ENCODE data around the gene ZNF486.
"Not testable (repeated sequence)": the region's sequence is repeated elsewhere in the genome, so short reads cannot be mapped to it uniquely, and the experiment has no call there.

DNA sequence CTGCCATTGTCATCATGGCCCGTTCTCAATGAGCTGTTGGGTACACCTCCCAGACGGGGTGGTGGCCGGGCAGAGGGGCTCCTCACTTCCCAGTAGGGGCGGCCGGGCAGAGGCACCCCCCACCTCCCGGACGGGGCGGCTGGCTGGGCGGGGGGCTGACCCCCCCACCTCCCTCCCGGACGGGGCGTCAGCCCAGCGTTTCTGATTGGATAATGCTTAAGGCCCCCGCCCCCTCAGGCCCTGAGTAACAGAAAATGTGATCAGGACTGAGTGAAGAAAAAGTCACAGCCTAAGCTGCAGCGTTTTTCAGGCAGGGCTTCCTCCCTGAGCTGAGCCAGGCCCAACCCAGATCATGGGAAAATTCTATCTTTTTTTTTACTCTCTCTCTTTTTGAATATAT, 14.5 kb upstream of the ZNF486 start:
- TF ChIP-seq, protein P1, sequence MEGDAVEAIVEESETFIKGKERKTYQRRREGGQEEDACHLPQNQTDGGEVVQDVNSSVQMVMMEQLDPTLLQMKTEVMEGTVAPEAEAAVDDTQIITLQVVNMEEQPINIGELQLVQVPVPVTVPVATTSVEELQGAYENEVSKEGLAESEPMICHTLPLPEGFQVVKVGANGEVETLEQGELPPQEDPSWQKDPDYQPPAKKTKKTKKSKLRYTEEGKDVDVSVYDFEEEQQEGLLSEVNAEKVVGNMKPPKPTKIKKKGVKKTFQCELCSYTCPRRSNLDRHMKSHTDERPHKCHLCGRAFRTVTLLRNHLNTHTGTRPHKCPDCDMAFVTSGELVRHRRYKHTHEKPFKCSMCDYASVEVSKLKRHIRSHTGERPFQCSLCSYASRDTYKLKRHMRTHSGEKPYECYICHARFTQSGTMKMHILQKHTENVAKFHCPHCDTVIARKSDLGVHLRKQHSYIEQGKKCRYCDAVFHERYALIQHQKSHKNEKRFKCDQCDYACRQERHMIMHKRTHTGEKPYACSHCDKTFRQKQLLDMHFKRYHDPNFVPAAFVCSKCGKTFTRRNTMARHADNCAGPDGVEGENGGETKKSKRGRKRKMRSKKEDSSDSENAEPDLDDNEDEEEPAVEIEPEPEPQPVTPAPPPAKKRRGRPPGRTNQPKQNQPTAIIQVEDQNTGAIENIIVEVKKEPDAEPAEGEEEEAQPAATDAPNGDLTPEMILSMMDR (IDR thresholded peaks at IDR 0.05): not testable (repeated sequence)
- not testable (repeated sequence) for TF ChIP-seq POLR2A (IDR thresholded peaks at IDR 0.05)

Measured in right lobe of liver (tissue), 4 donors.